Measurements from ENCODE around the gene SCG5.

Gene SCG5

GRCh38 chr15:32671339-32672325, 30.1 kb downstream of the SCG5 start:
- no peak for TF ChIP-seq CTCF (conservative IDR thresholded peaks at IDR 0.05; ENCODE audit: control insufficient read depth, insufficient read depth, low read depth, low read length)
- no peak for DNase-seq (ENCODE audit: low read depth)
- no peak overlapping the region for H3K4me3 ChIP-seq (ENCODE audit: control insufficient read depth, low read depth, low read length)

- no peak for TF ChIP-seq CTCF (conservative IDR thresholded peaks at IDR 0.05; ENCODE audit: control insufficient read depth, insufficient read depth, low read depth, low read length)
- no peak overlapping the region for H3K4me3 ChIP-seq (ENCODE audit: control insufficient read depth, low read depth, low read length)
- no peak for DNase-seq (ENCODE audit: low read depth)
Measured at GRCh38 chr15:32674681-32675080, 33.2 kb downstream of the SCG5 start.

GRCh38 chr15:32675466-32675865, 34.0 kb downstream of the SCG5 start:
- no peak for TF ChIP-seq CTCF (conservative IDR thresholded peaks at IDR 0.05; ENCODE audit: control insufficient read depth, insufficient read depth, low read depth, low read length)
- no peak overlapping the region for H3K4me3 ChIP-seq (ENCODE audit: control insufficient read depth, low read depth, low read length)
- no peak for DNase-seq (ENCODE audit: low read depth)

- DNase-seq (ENCODE audit: low read depth): no peak
- TF ChIP-seq CTCF (conservative IDR thresholded peaks at IDR 0.05; ENCODE audit: control insufficient read depth, insufficient read depth, low read depth, low read length): no peak
- no peak overlapping the region for H3K4me3 ChIP-seq (ENCODE audit: control insufficient read depth, low read depth, low read length)
Measured at GRCh38 chr15:32676169-32676568, 34.7 kb downstream of the SCG5 start.

- TF ChIP-seq CTCF (conservative IDR thresholded peaks at IDR 0.05; ENCODE audit: control insufficient read depth, insufficient read depth, low read depth, low read length): no peak
- H3K4me3 ChIP-seq (ENCODE audit: control insufficient read depth, low read depth, low read length): no peak overlapping the region
- DNase-seq (ENCODE audit: low read depth): peak; percentile 24
Measured at GRCh38 chr15:32677238-32677750, 35.8 kb downstream of the SCG5 start.

GRCh38 chr15:32679298-32679690, 37.8 kb downstream of the SCG5 start:
- DNase-seq (ENCODE audit: low read depth): no peak
- H3K4me3 ChIP-seq (ENCODE audit: control insufficient read depth, low read depth, low read length): no peak overlapping the region
- TF ChIP-seq CTCF (conservative IDR thresholded peaks at IDR 0.05; ENCODE audit: control insufficient read depth, insufficient read depth, low read depth, low read length): no peak

Measured in fibroblast of mammary gland (primary cell).